ENCODE data around the gene MIR17HG.

The MIR17HG gene

GRCh38 chr13:91308299-91308698 lies 39.2 kb upstream of the MIR17HG start:
- TF ChIP-seq, protein P1, sequence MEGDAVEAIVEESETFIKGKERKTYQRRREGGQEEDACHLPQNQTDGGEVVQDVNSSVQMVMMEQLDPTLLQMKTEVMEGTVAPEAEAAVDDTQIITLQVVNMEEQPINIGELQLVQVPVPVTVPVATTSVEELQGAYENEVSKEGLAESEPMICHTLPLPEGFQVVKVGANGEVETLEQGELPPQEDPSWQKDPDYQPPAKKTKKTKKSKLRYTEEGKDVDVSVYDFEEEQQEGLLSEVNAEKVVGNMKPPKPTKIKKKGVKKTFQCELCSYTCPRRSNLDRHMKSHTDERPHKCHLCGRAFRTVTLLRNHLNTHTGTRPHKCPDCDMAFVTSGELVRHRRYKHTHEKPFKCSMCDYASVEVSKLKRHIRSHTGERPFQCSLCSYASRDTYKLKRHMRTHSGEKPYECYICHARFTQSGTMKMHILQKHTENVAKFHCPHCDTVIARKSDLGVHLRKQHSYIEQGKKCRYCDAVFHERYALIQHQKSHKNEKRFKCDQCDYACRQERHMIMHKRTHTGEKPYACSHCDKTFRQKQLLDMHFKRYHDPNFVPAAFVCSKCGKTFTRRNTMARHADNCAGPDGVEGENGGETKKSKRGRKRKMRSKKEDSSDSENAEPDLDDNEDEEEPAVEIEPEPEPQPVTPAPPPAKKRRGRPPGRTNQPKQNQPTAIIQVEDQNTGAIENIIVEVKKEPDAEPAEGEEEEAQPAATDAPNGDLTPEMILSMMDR (IDR thresholded peaks at IDR 0.05; ENCODE audit: insufficient read depth, low read depth, low read length, missing control alignments): peak; percentile 37
- no peak for DNase-seq (ENCODE audit: low read depth)

GRCh38 chr13:91311491-91311890 lies 36.0 kb upstream of the MIR17HG start:
- H3K4me3 ChIP-seq (ENCODE audit: low read length): no peak overlapping the region
- DNase-seq (ENCODE audit: low read depth): no peak
- TF ChIP-seq, protein P1 (IDR thresholded peaks at IDR 0.05; ENCODE audit: insufficient read depth, low read depth, low read length, missing control alignments): no peak

More at GRCh38 chr13:91308299-91308698, 39.2 kb upstream of the MIR17HG start:
- H3K4me3 ChIP-seq (ENCODE audit: low read length): no peak overlapping the region

GRCh38 chr13:91312324-91312723 lies 35.2 kb upstream of the MIR17HG start:
- no peak overlapping the region for H3K4me3 ChIP-seq (ENCODE audit: low read length)
- DNase-seq (ENCODE audit: low read depth): no peak
- TF ChIP-seq, protein P1 (IDR thresholded peaks at IDR 0.05; ENCODE audit: insufficient read depth, low read depth, low read length, missing control alignments): no peak

- H3K4me3 ChIP-seq (ENCODE audit: low read length): no peak overlapping the region
- peak; percentile 2 for DNase-seq (ENCODE audit: low read depth)
- TF ChIP-seq, protein P1 (IDR thresholded peaks at IDR 0.05; ENCODE audit: insufficient read depth, low read depth, low read length, missing control alignments): peak; percentile 45
These were observed 34.4 kb upstream of the MIR17HG start for GRCh38 chr13:91313103-91313502.

- TF ChIP-seq, protein P1 (IDR thresholded peaks at IDR 0.05; ENCODE audit: insufficient read depth, low read depth, low read length, missing control alignments): no peak
- no peak for DNase-seq (ENCODE audit: low read depth)
- H3K4me3 ChIP-seq (ENCODE audit: low read length): no peak overlapping the region
These were observed 33.9 kb upstream of the MIR17HG start for GRCh38 chr13:91313581-91313980.

GRCh38 chr13:91314888-91315287 lies 32.6 kb upstream of the MIR17HG start:
- TF ChIP-seq, protein P1 (IDR thresholded peaks at IDR 0.05; ENCODE audit: insufficient read depth, low read depth, low read length, missing control alignments): no peak
- H3K4me3 ChIP-seq (ENCODE audit: low read length): no peak overlapping the region
- no peak for DNase-seq (ENCODE audit: low read depth)

GRCh38 chr13:91318886-91319285 lies 28.6 kb upstream of the MIR17HG start:
- H3K4me3 ChIP-seq (ENCODE audit: low read length): no peak overlapping the region
- TF ChIP-seq, protein P1 (IDR thresholded peaks at IDR 0.05; ENCODE audit: insufficient read depth, low read depth, low read length, missing control alignments): no peak
- no peak for DNase-seq (ENCODE audit: low read depth)

Measured in epithelial cell of esophagus (primary cell).